OCI-LY3 (cell line): Measurements from ENCODE around the gene UBAC2.

Experiments
- H2AFZ ChIP-seq: fragments of 200-600, 300-600 bp; shearing (Covaris generic); 2 replicates; pipeline ENCODE4 v1.6.0; 2014; ENCODE audit warnings: antibody characterized with exemption, low read depth, low read length
- H3K27ac ChIP-seq: fragments of 200-600, 300-600 bp; sonication (generic); 2 replicates; pipeline ENCODE4 v1.5.1; 2014; ENCODE audit warnings: mild to moderate bottlenecking, low read length, moderate library complexity, mixed read lengths
- H3K27me3 ChIP-seq: fragments of 200-600, 300-600 bp; sonication (generic); 2 replicates; pipeline ENCODE4 v1.6.1; 2014; ENCODE audit warnings: low read depth, low read length, mixed read lengths
- H3K36me3 ChIP-seq: fragments of 200-600, 300-600 bp; sonication (generic); replicated peaks from 2 replicates; pipeline ENCODE3; 2014; ENCODE audit warnings: low read depth, low read length, mixed read lengths
- H3K4me1 ChIP-seq: fragments of 300-600, 200-600 bp; sonication (generic); 2 replicates; pipeline ENCODE4 v1.6.1; 2014; ENCODE audit warnings: low read length, mixed read lengths
- H3K4me2 ChIP-seq: fragments of 200-600, 300-600 bp; sonication (generic); 2 replicates; pipeline ENCODE4 v1.6.1; 2014; ENCODE audit warnings: low read length, mixed read lengths
- H3K4me3 ChIP-seq: fragments of 300-600, 200-600 bp; sonication (generic); 2 replicates; pipeline ENCODE4 v1.5.1; 2014; ENCODE audit warnings: antibody characterized with exemption, mild to moderate bottlenecking, low read length, moderate library complexity
- H3K79me2 ChIP-seq: fragments of 300-600, 200-600 bp; shearing (Covaris generic); 2 replicates; pipeline ENCODE4 v1.6.1; 2014; ENCODE audit warnings: mild to moderate bottlenecking, low read length, mixed read lengths
- H3K9ac ChIP-seq: fragments of 300-600, 200-600 bp; shearing (Covaris generic); 2 replicates; pipeline ENCODE4 v1.6.0; 2014; ENCODE audit warnings: mild to moderate bottlenecking, low read length, moderate library complexity
- H3K9me3 ChIP-seq: fragments of 200-600, 300-600 bp; shearing (Covaris generic); 2 replicates; pipeline ENCODE4 v1.6.1; 2014; ENCODE audit warnings: low read length, mixed read lengths; ENCODE audit not compliant: insufficient read depth
- H4K20me1 ChIP-seq: fragments of 200-600, 300-600 bp; sonication (generic); 2 replicates; pipeline ENCODE4 v1.6.1; 2016; ENCODE audit warnings: low read length, mixed read lengths; ENCODE audit not compliant: insufficient read depth
- EZH2phosphoT487 ChIP-seq: fragments of 200-600 bp; shearing (Covaris generic); IDR thresholded peaks from 2 replicates; pipeline ENCODE4 v1.6.1; 2018; ENCODE audit warnings: antibody characterized with exemption, mixed run types, low read depth
- TF ChIP-seq, protein P1 (sequence below): fragments of 200-600, 300-600 bp; sonication (generic); IDR thresholded peaks from 2 replicates; pipeline ENCODE4 v1.5.1; 2014; ENCODE audit warnings: antibody characterized with exemption, low read length, low read depth

The UBAC2 gene

DNA sequence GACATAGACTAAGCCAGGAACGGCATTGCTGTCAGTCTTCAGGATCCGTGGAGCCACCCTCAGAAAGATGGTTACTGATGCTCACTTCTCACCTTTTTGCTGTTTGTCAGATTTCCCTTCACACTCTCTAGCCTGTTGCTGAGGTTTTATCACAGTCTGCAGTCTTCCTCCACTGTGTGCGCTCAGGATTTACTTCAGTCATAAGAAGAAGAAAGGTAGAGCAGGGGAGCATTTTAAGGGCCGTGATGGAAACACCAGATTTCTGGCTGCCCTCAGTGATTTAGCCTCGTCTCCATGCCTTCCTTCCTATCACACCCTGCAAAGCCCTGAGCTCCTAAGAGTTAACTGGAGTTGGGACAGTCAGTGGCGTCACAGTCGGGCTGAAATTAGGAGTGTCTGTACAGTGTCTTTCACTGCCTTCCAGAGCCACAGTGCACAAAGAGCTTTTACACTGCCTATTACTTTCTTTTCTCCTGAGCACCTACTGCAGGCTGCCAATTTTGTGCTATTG, 166.5 kb downstream of the UBAC2 start:
- no peaks in the 10 kb centered on the region for H3K27me3 ChIP-seq
- H2AFZ ChIP-seq: no peak overlapping the region
- H3K36me3 ChIP-seq: peaks cover 14% of the 10 kb centered on the region
- no peak overlapping the region for H3K9ac ChIP-seq
- H3K79me2 ChIP-seq: no peaks in the 10 kb centered on the region
- H3K27ac ChIP-seq: no peak overlapping the region
- no peaks in the 10 kb centered on the region for H3K9me3 ChIP-seq
- H3K4me3 ChIP-seq: peak overlapping the region; percentile 68
- no peaks in the 10 kb centered on the region for H4K20me1 ChIP-seq
- peaks cover 73% of the 10 kb centered on the region for H3K4me1 ChIP-seq
- TF ChIP-seq EZH2phosphoT487: no peak
- TF ChIP-seq, protein P1, sequence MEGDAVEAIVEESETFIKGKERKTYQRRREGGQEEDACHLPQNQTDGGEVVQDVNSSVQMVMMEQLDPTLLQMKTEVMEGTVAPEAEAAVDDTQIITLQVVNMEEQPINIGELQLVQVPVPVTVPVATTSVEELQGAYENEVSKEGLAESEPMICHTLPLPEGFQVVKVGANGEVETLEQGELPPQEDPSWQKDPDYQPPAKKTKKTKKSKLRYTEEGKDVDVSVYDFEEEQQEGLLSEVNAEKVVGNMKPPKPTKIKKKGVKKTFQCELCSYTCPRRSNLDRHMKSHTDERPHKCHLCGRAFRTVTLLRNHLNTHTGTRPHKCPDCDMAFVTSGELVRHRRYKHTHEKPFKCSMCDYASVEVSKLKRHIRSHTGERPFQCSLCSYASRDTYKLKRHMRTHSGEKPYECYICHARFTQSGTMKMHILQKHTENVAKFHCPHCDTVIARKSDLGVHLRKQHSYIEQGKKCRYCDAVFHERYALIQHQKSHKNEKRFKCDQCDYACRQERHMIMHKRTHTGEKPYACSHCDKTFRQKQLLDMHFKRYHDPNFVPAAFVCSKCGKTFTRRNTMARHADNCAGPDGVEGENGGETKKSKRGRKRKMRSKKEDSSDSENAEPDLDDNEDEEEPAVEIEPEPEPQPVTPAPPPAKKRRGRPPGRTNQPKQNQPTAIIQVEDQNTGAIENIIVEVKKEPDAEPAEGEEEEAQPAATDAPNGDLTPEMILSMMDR: no peak
- peak overlapping the region; percentile 84 for H3K4me2 ChIP-seq

DNA sequence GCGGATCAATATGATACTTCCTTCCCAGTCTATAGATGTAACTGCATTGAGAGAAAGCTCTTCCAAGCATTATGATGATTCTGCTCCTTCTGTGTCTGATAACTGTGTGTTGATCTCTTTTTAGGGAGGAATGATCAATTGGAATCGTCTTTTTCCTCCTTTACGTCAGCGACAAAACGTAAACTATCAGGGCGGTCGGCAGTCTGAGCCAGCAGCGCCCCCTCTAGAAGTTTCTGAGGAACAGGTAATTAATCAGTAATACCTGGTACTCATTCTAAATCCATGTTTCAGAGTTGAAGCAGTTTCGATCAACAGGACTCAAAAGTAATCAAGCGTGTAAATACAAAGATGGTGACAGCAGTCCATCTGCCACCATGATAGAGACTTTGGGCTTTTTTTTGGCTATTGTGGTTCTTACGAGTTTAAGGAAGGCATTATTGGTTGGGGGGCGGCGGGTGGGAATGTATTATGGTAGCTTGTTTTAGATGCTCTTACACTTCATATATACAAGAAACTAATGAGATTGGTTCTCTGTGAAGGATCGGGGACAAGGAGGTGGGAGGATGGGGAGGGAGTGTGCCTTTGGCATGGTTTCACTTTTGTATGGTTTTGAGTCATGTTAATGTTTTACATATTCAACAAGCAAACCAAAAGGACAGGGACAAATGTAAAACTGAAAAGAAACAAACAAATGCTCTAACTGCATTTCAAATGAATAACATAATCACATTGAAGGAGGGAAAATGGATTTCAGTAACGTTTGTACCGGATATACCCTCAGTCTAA, 167.2 kb downstream of the UBAC2 start:
- Histone ChIP-seq H3K36me3 (peaks cover 14% of the 10 kb centered on the region), H3K4me3 (peak overlapping the region; percentile 68), H3K27me3 (no peaks in the 10 kb centered on the region), H3K9me3 (no peaks in the 10 kb centered on the region), H2AFZ (no peak overlapping the region), H3K27ac (no peak overlapping the region), H3K4me1 (peaks cover 66% of the 10 kb centered on the region), H3K9ac (peak overlapping the region; percentile 21; the same call in 1 of the 2 replicates), H4K20me1 (no peaks in the 10 kb centered on the region), H3K79me2 (no peaks in the 10 kb centered on the region), H3K4me2 (peak overlapping the region; percentile 84)
- TF ChIP-seq EZH2phosphoT487: no peak
- TF ChIP-seq, protein P1: peak; percentile 71

DNA sequence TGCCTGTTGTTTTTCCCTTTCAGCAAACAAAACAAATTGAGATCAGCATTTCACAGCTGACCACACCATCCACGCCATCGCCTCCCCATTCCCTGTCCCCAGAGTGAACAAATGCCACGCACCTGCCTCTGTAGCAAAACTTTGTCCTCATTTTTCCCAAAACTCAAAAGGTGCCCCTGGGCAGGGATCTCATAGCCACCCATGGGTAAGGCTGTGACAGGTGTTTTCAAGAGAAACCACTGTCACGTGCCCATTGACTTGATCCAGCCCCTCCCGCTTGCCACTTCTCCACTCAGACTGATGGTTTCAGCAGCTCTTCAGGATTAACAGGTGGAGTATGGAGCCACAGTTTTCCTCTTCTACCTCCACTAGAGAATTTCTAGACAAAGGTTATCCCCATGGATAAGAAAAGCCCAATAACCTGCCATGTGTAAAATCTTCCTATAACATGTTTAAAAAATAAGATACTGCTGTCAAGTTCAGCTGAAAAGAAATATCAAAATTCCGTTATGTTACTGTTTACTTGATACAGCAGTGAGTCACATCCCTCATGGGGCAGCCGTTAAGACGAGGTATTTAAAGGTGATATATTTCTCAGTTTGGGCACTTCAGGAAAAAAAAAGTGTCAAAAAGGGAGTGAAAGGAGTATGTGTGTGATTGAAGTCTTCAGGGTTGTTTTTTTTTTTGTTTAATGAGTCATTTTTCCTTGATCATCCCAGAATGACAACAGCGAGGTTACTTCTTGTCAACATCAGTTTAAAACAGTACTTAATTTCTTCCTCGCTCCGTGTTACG, 170.0 kb downstream of the UBAC2 start:
- Histone ChIP-seq H3K4me3 (no peak overlapping the region), H3K9ac (no peak overlapping the region), H3K79me2 (no peaks in the 10 kb centered on the region), H3K27ac (no peak overlapping the region), H3K4me2 (no peak overlapping the region), H2AFZ (no peak overlapping the region), H3K9me3 (no peaks in the 10 kb centered on the region), H3K27me3 (no peaks in the 10 kb centered on the region), H3K4me1 (peaks cover 62% of the 10 kb centered on the region), H3K36me3 (peaks cover 17% of the 10 kb centered on the region), H4K20me1 (no peaks in the 10 kb centered on the region)
- no peak for TF ChIP-seq EZH2phosphoT487
- TF ChIP-seq, protein P1: no peak

DNA sequence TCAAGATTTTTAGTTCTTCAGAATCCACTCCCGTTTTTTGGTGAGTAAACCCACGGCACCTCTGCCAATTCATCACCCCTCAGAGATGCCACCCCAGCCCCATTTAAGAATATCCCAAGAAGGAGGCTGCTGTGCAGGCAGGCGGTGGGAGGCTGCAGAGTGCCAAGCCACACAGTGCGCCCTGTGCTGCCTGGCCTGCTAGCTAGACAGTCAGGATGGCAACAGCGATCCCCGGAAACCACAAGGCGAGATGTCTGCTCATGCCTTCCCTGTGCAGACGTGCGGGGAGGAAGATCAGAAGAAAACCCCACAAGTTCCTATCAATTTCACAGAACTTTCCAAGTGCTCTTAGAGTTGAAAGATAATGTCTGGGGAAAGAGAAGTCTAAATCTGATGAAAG, 171.3 kb downstream of the UBAC2 start:
- H3K79me2 ChIP-seq: no peaks in the 10 kb centered on the region
- no peak overlapping the region for H3K27ac ChIP-seq
- TF ChIP-seq EZH2phosphoT487: no peak
- TF ChIP-seq, protein P1: no peak
- H3K27me3 ChIP-seq: no peaks in the 10 kb centered on the region
- H2AFZ ChIP-seq: no peak overlapping the region
- no peak overlapping the region for H3K9ac ChIP-seq
- H3K9me3 ChIP-seq: no peaks in the 10 kb centered on the region
- H4K20me1 ChIP-seq: no peaks in the 10 kb centered on the region
- peaks cover 62% of the 10 kb centered on the region for H3K4me1 ChIP-seq
- H3K4me3 ChIP-seq: no peak overlapping the region
- H3K36me3 ChIP-seq: peaks cover 17% of the 10 kb centered on the region
- H3K4me2 ChIP-seq: no peak overlapping the region
